HCT116 (cell line): Measurements from ENCODE around the gene NAA80. TPM values are rescaled to one million over a fixed set of nuclear protein-coding genes. Genes with fewer than 3 reads are reported as not detected.

ENCODE experiments used
- ATAC-seq: fragments of 200-7000 bp; cut with Tn5 transposase; 2 replicates; pipeline ENCODE4 v1.9.1; 2020; ENCODE audit warnings: mild to moderate bottlenecking, moderate library complexity
- BruUV-seq: library from RNA; stranded (reverse); fragments of 400-500 nt; replicated peaks from 2 replicates; lab custom pipeline; 2021; lab: Mats Ljungman, UMichigan
- CTCF ChIA-PET: fragments of 300-600 bp; sonication (Branson Sonifier 250); formaldehyde crosslinking; loops from one replicate; lab custom pipeline; 2021; ENCODE audit warnings: antibody characterized with exemption; lab: Charles Lee
- POLR2A ChIA-PET: fragments of 300-600, 350-600 bp; sonication (Branson Sonifier 250); formaldehyde crosslinking; loops from one replicate; lab custom pipeline; 2021; ENCODE audit warnings: antibody characterized with exemption; lab: Charles Lee
- RAD21 ChIA-PET, 2 experiments: fragments of 300-600 bp; sonication (Branson Sonifier 250); formaldehyde crosslinking; loops; one replicate each; lab custom pipeline; 2023; ENCODE audit warnings: low total read pairs in 2 of 2; ENCODE audit not compliant: uncharacterized antibody in 2 of 2, unreplicated experiment in 2 of 2, low non-redundant PET in 1 of 2; lab: Charles Lee
- DNase-seq: peaks from one replicate; pipeline ENCODE4 v3.0.0-alpha.2; 2010; ENCODE audit warnings: low read depth, low spot score
- H2AFZ ChIP-seq: fragments of 200-600 bp; shearing (Covaris generic), sonication (generic); 2 replicates; pipeline ENCODE4 v1.6.1; 2017; ENCODE audit warnings: low read depth, mixed run types, mixed read lengths, antibody characterized with exemption, low read length; ENCODE audit not compliant: poor library complexity, severe bottlenecking
- H3K27ac ChIP-seq: 2 replicates; pipeline ENCODE4 v1.5.1; 2012; ENCODE audit warnings: low read depth, low read length
- H3K27me3 ChIP-seq: fragments of 200-600 bp; sonication (generic); 2 replicates; pipeline ENCODE4 v1.6.1; 2016; ENCODE audit warnings: mixed run types, low read length, mixed read lengths; ENCODE audit not compliant: insufficient read depth
- H3K36me3 ChIP-seq, 2 experiments: fragments of 200-500 bp in 1 of 2; fragments of 200-600 bp in 1 of 2; sonication (Bioruptor generic) in 1 of 2; sonication (generic) in 1 of 2; 2 replicates each; pipeline versions ENCODE4 v1.5.1 to v1.6.1; 2014 to 2016; ENCODE audit warnings: low read length in 2 of 2, inconsistent platforms in 1 of 2, mixed read lengths in 1 of 2, mixed run types in 1 of 2; ENCODE audit not compliant: insufficient read depth in 2 of 2, control insufficient read depth in 1 of 2
- H3K4me1 ChIP-seq, 2 experiments: fragments of 200-600 bp in 1 of 2; sonication (generic) in 1 of 2; 2 replicates each; pipeline versions ENCODE4 v1.5.1 to v1.6.1; 2012 to 2017; ENCODE audit warnings: low read length in 2 of 2, inconsistent platforms in 1 of 2, mild to moderate bottlenecking in 1 of 2, mixed read lengths in 1 of 2, mixed run types in 1 of 2, moderate library complexity in 1 of 2; ENCODE audit not compliant: insufficient read depth in 2 of 2, control insufficient read depth in 1 of 2
- H3K4me2 ChIP-seq: fragments of 200-600 bp; sonication (generic); 2 replicates; pipeline ENCODE4 v1.6.1; 2017; ENCODE audit warnings: mixed run types, low read length, mixed read lengths
- H3K4me3 ChIP-seq, 2 experiments: fragments of 200-600 bp in 1 of 2; sonication (generic) in 1 of 2; replicated peaks in 1 of 2; 2 replicates each; pipeline ENCODE4 v1.5.1; 2011 to 2016; ENCODE audit warnings: low read length in 2 of 2, control low read depth in 1 of 2, low read depth in 1 of 2, mild to moderate bottlenecking in 1 of 2, mixed read lengths in 1 of 2, mixed run types in 1 of 2
- H3K79me2 ChIP-seq: fragments of 200-600 bp; sonication (generic); 2 replicates; pipeline ENCODE4 v1.6.1; 2017; ENCODE audit warnings: mild to moderate bottlenecking, mixed run types, low read length, moderate library complexity, mixed read lengths; ENCODE audit not compliant: insufficient read depth
- H3K9ac ChIP-seq: fragments of 200-600 bp; sonication (generic); 2 replicates; pipeline ENCODE4 v1.6.1; 2016; ENCODE audit warnings: low read length, mixed read lengths
- H3K9me2 ChIP-seq: fragments of 200-600 bp; sonication (generic), shearing (Covaris generic); 2 replicates; pipeline ENCODE4 v1.6.1; 2017; ENCODE audit warnings: mixed run types, mild to moderate bottlenecking, moderate library complexity; ENCODE audit not compliant: insufficient read depth
- H3K9me3 ChIP-seq, 2 experiments: fragments of 200-500 bp in 1 of 2; fragments of 200-600 bp in 1 of 2; sonication (Bioruptor generic) in 1 of 2; sonication (generic) in 1 of 2; 2 replicates each; pipeline ENCODE4 v1.6.1; 2014 to 2017; ENCODE audit warnings: low read length in 2 of 2, mixed read lengths in 2 of 2, inconsistent platforms in 1 of 2, low read depth in 1 of 2, mild to moderate bottlenecking in 1 of 2, mixed run types in 1 of 2, moderate library complexity in 1 of 2; ENCODE audit not compliant: control insufficient read depth in 1 of 2, insufficient read depth in 1 of 2
- H4K20me1 ChIP-seq: fragments of 200-600 bp; sonication (generic), shearing (Covaris generic); 2 replicates; pipeline ENCODE4 v1.6.1; 2017; ENCODE audit warnings: mixed run types, mild to moderate bottlenecking, moderate library complexity; ENCODE audit not compliant: insufficient read depth
- EZH2phosphoT487 ChIP-seq: fragments of 200-600 bp; IDR thresholded peaks from 2 replicates; pipeline ENCODE4 v1.6.1; 2018; ENCODE audit warnings: antibody characterized with exemption, borderline replicate concordance
- POLR2A ChIP-seq: IDR thresholded peaks from 2 replicates; pipeline ENCODE4 v1.7.0; 2011; ENCODE audit warnings: borderline replicate concordance; ENCODE audit not compliant: insufficient read depth, insufficient read length; ENCODE audit errors: extremely low read depth
- POLR2AphosphoS5 ChIP-seq: IDR thresholded peaks from 2 replicates; pipeline ENCODE4 v1.6.1; 2011; ENCODE audit warnings: mild to moderate bottlenecking, low read depth, low read length, moderate library complexity
- TCF7L2 ChIP-seq: IDR thresholded peaks from 2 replicates; pipeline ENCODE4 v1.7.0; 2011; ENCODE audit warnings: borderline replicate concordance, inconsistent platforms; ENCODE audit not compliant: insufficient read depth, insufficient read length; ENCODE audit errors: extremely low read depth
- ZFX ChIP-seq: fragments of 450-650 bp; IDR thresholded peaks from 2 replicates; pipeline ENCODE4 v1.6.1; 2017
- ZNF274 ChIP-seq: fragments of 200-500 bp; sonication (Bioruptor generic); IDR thresholded peaks from 2 replicates; pipeline ENCODE4 v1.6.1; 2014; ENCODE audit warnings: mild to moderate bottlenecking, low read depth, low read length, inconsistent platforms
- intact Hi-C: fragments of 100-400 bp; cut with micrococcal nuclease; formaldehyde crosslinking; loops from 2 replicates; pipeline ENCODE4 v1.10.0; 2022
- total RNA-seq: library from RNA; stranded (reverse); gene quantifications from one replicate; pipeline ENCODE4 v1.2.1, GENCODE V29; 2021; ENCODE audit not compliant: unreplicated experiment
- TF ChIP-seq, protein P1 (sequence below): IDR thresholded peaks from 2 replicates; pipeline ENCODE4 v1.6.1; 2011; ENCODE audit warnings: mild to moderate bottlenecking, low read length, moderate library complexity; ENCODE audit not compliant: insufficient replicate concordance; ENCODE audit errors: extremely low read depth

Gene NAA80
- total RNA-seq, 1 experiment from 2014 or later = 21.3 TPM

DNA sequence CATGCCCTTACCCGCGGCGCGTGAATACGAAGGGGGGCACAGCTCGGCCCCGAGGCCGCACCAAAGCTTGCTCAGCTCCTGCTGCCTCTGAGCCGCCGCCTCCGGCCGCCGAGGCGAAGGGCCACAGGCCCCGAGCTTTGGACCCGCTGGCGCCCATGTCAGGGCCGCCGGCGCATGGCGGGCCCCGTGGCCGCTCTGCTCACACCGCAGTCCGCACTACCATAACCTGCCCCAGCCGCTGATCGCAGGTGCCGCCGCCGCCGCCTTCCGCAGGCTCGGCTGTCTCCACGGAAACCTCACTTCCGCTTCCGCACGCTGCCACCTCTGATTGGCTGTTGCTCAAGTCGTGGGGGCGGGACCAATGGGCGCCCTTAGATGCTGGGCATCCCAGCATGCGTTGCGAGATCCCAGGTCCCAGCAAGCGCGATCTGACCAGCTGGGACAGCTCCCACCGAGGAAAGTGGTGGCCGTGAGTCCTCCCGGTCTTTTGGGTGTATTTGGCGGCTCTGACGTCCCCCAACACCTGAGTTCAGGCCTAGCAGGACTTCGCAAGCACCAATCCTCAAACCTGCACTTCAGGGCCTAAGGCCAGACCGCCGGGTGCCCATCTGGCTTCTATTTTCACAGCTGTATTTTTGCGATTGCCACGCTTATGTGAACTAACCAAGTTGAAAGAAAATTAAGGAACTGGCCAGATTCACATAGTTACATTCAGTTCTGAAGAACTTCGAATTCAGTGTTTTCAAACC, 28.9 kb upstream of the NAA80 start, which contains the start of gene TUSC2:
TUSC2 (minus strand) TSS at position 281 of the 749 bp plus-strand sequence; CDS start at position 157, 124 bp downstream.
- Histone ChIP-seq H3K9me3 (no peaks in the 10 kb centered on the region), H2AFZ (no peak within 1 kb of the TSS), H3K27ac (peak within 1 kb of the TSS; percentile 61), H3K4me3 (peak within 1 kb of the TSS; percentile 87 to 98), H3K27me3 (no peaks in the 10 kb centered on the region), H4K20me1 (no peaks in the 10 kb centered on the region), H3K79me2 (peaks cover 54% of the 10 kb centered on the region), H3K9ac (peak within 1 kb of the TSS; percentile 86), H3K36me3 (peaks cover 36 to 37% of the 10 kb centered on the region in 2 experiments; a peak in 3 of 4 replicates), H3K4me2 (peak within 1 kb of the TSS; percentile 88), H3K9me2 (no peaks in the 10 kb centered on the region), H3K4me1 (peaks cover 11 to 28% of the 10 kb centered on the region in 2 experiments)
- TF ChIP-seq ZFX = peak; percentile 66; the same call in 1 of the 2 replicates
- TF ChIP-seq TCF7L2 = peak; percentile 81
- peak; percentile 79 for TF ChIP-seq POLR2AphosphoS5
- TF ChIP-seq, protein P1, sequence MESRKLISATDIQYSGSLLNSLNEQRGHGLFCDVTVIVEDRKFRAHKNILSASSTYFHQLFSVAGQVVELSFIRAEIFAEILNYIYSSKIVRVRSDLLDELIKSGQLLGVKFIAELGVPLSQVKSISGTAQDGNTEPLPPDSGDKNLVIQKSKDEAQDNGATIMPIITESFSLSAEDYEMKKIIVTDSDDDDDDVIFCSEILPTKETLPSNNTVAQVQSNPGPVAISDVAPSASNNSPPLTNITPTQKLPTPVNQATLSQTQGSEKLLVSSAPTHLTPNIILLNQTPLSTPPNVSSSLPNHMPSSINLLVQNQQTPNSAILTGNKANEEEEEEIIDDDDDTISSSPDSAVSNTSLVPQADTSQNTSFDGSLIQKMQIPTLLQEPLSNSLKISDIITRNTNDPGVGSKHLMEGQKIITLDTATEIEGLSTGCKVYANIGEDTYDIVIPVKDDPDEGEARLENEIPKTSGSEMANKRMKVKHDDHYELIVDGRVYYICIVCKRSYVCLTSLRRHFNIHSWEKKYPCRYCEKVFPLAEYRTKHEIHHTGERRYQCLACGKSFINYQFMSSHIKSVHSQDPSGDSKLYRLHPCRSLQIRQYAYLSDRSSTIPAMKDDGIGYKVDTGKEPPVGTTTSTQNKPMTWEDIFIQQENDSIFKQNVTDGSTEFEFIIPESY = no peak
- no peak for TF ChIP-seq EZH2phosphoT487
- no peak for TF ChIP-seq POLR2A
- TF ChIP-seq ZNF274 = no peak
- BruUV-seq = no TSS peak
- ATAC-seq (peak; percentile 82), DNase-seq (peak; percentile 93)
- ChIA-PET CTCF (interaction anchor here (0.7 to 2.0 kb wide), 8 partner anchors 9 to 214 kb away, joined by 3 to 14 read pairs (median 3); partner anchors contain the start of genes CYB561D2, HYAL3, NAA80 and NPRL2), POLR2A (interaction anchor here (0.9 to 2.2 kb wide), 6 partner anchors 9 to 92 kb away, joined by 3 to 25 read pairs (median 4); partner anchors contain the start of genes CYB561D2, GNAI2, HYAL3 and NAA80), RAD21 (interaction anchor here in 1 of 2 experiments (0.6 to 1.4 kb wide), 2 partner anchors 10 to 29 kb away, joined by 3 to 5 read pairs; partner anchors contain the start of genes HYAL3 and NAA80)
- intact Hi-C loops = no loop called here
